Neural progenitor cell (in vitro differentiated cells): ENCODE measurements around the gene JPH2. TPM values are rescaled to one million over a fixed set of nuclear protein-coding genes. Genes with fewer than 3 reads are reported as not detected.

Source experiments
- DNase-seq: peaks from one replicate; pipeline ENCODE4 v3.0.0-alpha.2; 2016; ENCODE audit warnings: low spot score
- H2AFZ ChIP-seq: fragments of 200-600 bp; sonication (generic); replicated peaks from 2 replicates; pipeline ENCODE4 v1.6.1; 2016; ENCODE audit warnings: antibody characterized with exemption
- H3F3A ChIP-seq: fragments of 200-600 bp; sonication (generic); 2 replicates; pipeline ENCODE4 v1.6.1; 2016; ENCODE audit warnings: antibody characterized with exemption, low read depth
- H3K27ac ChIP-seq: fragments of 200-600 bp; sonication (generic); 2 replicates; pipeline ENCODE4 v1.5.1; 2016; ENCODE audit warnings: mild to moderate bottlenecking
- H3K27me3 ChIP-seq: fragments of 200-600 bp; sonication (generic); 2 replicates; pipeline ENCODE4 v1.6.1; 2016; ENCODE audit warnings: mild to moderate bottlenecking, moderate library complexity
- H3K36me3 ChIP-seq: fragments of 200-600 bp; sonication (generic); 2 replicates; pipeline ENCODE4 v1.5.1; 2016
- H3K4me1 ChIP-seq: fragments of 200-600 bp; sonication (generic); 2 replicates; pipeline ENCODE4 v1.6.1; 2016; ENCODE audit warnings: mixed run types
- H3K4me2 ChIP-seq: fragments of 200-600 bp; sonication (generic); 2 replicates; pipeline ENCODE4 v1.6.1; 2016
- H3K4me3 ChIP-seq: fragments of 200-600 bp; sonication (generic); 2 replicates; pipeline ENCODE4 v1.5.1; 2016
- H3K79me2 ChIP-seq: fragments of 200-600 bp; sonication (generic); 2 replicates; pipeline ENCODE4 v1.6.1; 2016; ENCODE audit warnings: low read depth
- H3K9ac ChIP-seq: fragments of 200-600 bp; sonication (generic); 2 replicates; pipeline ENCODE4 v1.6.1; 2016
- H3K9me3 ChIP-seq: fragments of 200-600 bp; sonication (generic); 2 replicates; pipeline ENCODE4 v1.5.1; 2016; ENCODE audit warnings: low read depth
- H4K20me1 ChIP-seq: fragments of 200-600 bp; sonication (generic); 2 replicates; pipeline ENCODE4 v1.6.1; 2016; ENCODE audit warnings: low read depth
- H3K27ac Mint-ChIP-seq: 3 replicates; pipeline ENCODE4 v1.8.0; 2021; ENCODE audit warnings: mixed read lengths
- H3K27me3 Mint-ChIP-seq: 2 replicates; pipeline ENCODE4 v1.8.0; 2022; ENCODE audit warnings: low read depth, mild to moderate bottlenecking, inconsistent platforms, moderate library complexity, mixed read lengths; ENCODE audit not compliant: insufficient read depth
- H3K36me3 Mint-ChIP-seq: 3 replicates; pipeline ENCODE4 v1.8.0; 2021; ENCODE audit warnings: mixed read lengths
- H3K4me1 Mint-ChIP-seq: 3 replicates; pipeline ENCODE4 v1.8.0; 2021; ENCODE audit warnings: mixed read lengths
- H3K4me3 Mint-ChIP-seq: 3 replicates; pipeline ENCODE4 v1.8.0; 2021; ENCODE audit warnings: mild to moderate bottlenecking, moderate library complexity, mixed read lengths
- H3K9me3 Mint-ChIP-seq: 3 replicates; pipeline ENCODE4 v1.8.0; 2020; ENCODE audit warnings: mixed read lengths
- CTCF ChIP-seq: fragments of 200-600 bp; sonication (generic); IDR thresholded peaks from 2 replicates; pipeline ENCODE4 v1.5.1; 2017; ENCODE audit warnings: antibody characterized with exemption, mild to moderate bottlenecking
- EZH2 ChIP-seq: fragments of 200-600 bp; sonication (generic); IDR thresholded peaks from 2 replicates; pipeline ENCODE4 v1.6.1; 2017; ENCODE audit warnings: antibody characterized with exemption, mild to moderate bottlenecking, moderate library complexity
- EZH2phosphoT487 ChIP-seq: fragments of 200-600 bp; sonication (generic); IDR thresholded peaks from 2 replicates; pipeline ENCODE4 v1.6.1; 2017; ENCODE audit warnings: antibody characterized with exemption
- total RNA-seq: library from RNA; depleted of rRNA; stranded (reverse); fragments of >200 nt; gene quantifications from 2 replicates; pipeline ENCODE4 v1.2.3, GENCODE V29; 2015; ENCODE audit warnings: low replicate concordance

JPH2 gene
- total RNA-seq, 1 donor from 2014 or later, result not detected

GRCh38 chr20:44066645-44067606 is 120.1 kb downstream of the JPH2 start:
- peaks cover 8% of the 10 kb centered on the region for H3K27me3 Mint-ChIP-seq
- no peaks in the 10 kb centered on the region for H3K4me1 Mint-ChIP-seq
- no peaks in the 10 kb centered on the region for H3K9me3 Mint-ChIP-seq
- Histone ChIP-seq H3K4me3 (no peak overlapping the region), H3K27me3 (no peaks in the 10 kb centered on the region), H3K4me1 (no peaks in the 10 kb centered on the region), H3K4me2 (no peak overlapping the region), H3F3A (no peaks in the 10 kb centered on the region), H3K9ac (no peak overlapping the region), H3K79me2 (no peaks in the 10 kb centered on the region), H3K9me3 (no peaks in the 10 kb centered on the region), H4K20me1 (no peaks in the 10 kb centered on the region), H3K27ac (no peak overlapping the region), H2AFZ (no peak overlapping the region), H3K36me3 (no peaks in the 10 kb centered on the region)
- TF ChIP-seq EZH2phosphoT487 (no peak), CTCF (no peak), EZH2 (no peak)
- H3K4me3 Mint-ChIP-seq, result no peak overlapping the region
- no peaks in the 10 kb centered on the region for H3K36me3 Mint-ChIP-seq
- H3K27ac Mint-ChIP-seq, result no peak overlapping the region
- no peak for DNase-seq

GRCh38 chr20:44065401-44066340 is 121.3 kb downstream of the JPH2 start:
- peaks cover 6% of the 10 kb centered on the region for H3K27me3 Mint-ChIP-seq
- H3K4me3 ChIP-seq, result no peak overlapping the region
- H3K36me3 ChIP-seq, result no peaks in the 10 kb centered on the region
- H3K79me2 ChIP-seq, result no peaks in the 10 kb centered on the region
- H3K27ac ChIP-seq, result no peak overlapping the region
- H2AFZ ChIP-seq, result no peak overlapping the region
- H3K36me3 Mint-ChIP-seq, result no peaks in the 10 kb centered on the region
- no peak for TF ChIP-seq CTCF
- H3K27ac Mint-ChIP-seq, result no peak overlapping the region
- no peaks in the 10 kb centered on the region for H3K4me1 ChIP-seq
- no peaks in the 10 kb centered on the region for H3K9me3 ChIP-seq
- no peak overlapping the region for H3K9ac ChIP-seq
- H3F3A ChIP-seq, result no peaks in the 10 kb centered on the region
- no peaks in the 10 kb centered on the region for H3K9me3 Mint-ChIP-seq
- H3K4me1 Mint-ChIP-seq, result no peaks in the 10 kb centered on the region
- H4K20me1 ChIP-seq, result no peaks in the 10 kb centered on the region
- no peak overlapping the region for H3K4me3 Mint-ChIP-seq
- no peak overlapping the region for H3K4me2 ChIP-seq
- no peaks in the 10 kb centered on the region for H3K27me3 ChIP-seq
- no peak for DNase-seq

GRCh38 chr20:44064501-44065400 is 122.2 kb downstream of the JPH2 start:
- H2AFZ ChIP-seq, result no peak overlapping the region
- H3K9ac ChIP-seq, result no peak overlapping the region
- H3K27me3 ChIP-seq, result no peaks in the 10 kb centered on the region
- no peaks in the 10 kb centered on the region for H3K79me2 ChIP-seq
- no peaks in the 10 kb centered on the region for H3K4me1 ChIP-seq
- H3K4me2 ChIP-seq, result no peak overlapping the region
- Mint-ChIP-seq H3K27me3 (peaks cover 3% of the 10 kb centered on the region), H3K4me1 (no peaks in the 10 kb centered on the region), H3K4me3 (no peak overlapping the region), H3K27ac (peak overlapping the region; percentile 62), H3K36me3 (no peaks in the 10 kb centered on the region), H3K9me3 (no peaks in the 10 kb centered on the region)
- no peaks in the 10 kb centered on the region for H3K9me3 ChIP-seq
- TF ChIP-seq EZH2phosphoT487 (no peak), CTCF (no peak), EZH2 (no peak)
- no peaks in the 10 kb centered on the region for H4K20me1 ChIP-seq
- H3F3A ChIP-seq, result no peaks in the 10 kb centered on the region
- DNase-seq, result no peak
- no peak overlapping the region for H3K4me3 ChIP-seq
- no peak overlapping the region for H3K27ac ChIP-seq
- H3K36me3 ChIP-seq, result no peaks in the 10 kb centered on the region
